GM19043 (cell line): ENCODE data around the gene ABHD15.

Experiments used
- ATAC-seq: cut with Tn5 transposase; IDR thresholded peaks from one replicate; pipeline ENCODE4 v1.9.1; 2021; ENCODE audit warnings: low read depth; ENCODE audit not compliant: unreplicated experiment

Gene ABHD15

GRCh38 chr17:29549177-29549923 is 17.5 kb downstream of the ABHD15 start:
- ATAC-seq: no peak

DNA sequence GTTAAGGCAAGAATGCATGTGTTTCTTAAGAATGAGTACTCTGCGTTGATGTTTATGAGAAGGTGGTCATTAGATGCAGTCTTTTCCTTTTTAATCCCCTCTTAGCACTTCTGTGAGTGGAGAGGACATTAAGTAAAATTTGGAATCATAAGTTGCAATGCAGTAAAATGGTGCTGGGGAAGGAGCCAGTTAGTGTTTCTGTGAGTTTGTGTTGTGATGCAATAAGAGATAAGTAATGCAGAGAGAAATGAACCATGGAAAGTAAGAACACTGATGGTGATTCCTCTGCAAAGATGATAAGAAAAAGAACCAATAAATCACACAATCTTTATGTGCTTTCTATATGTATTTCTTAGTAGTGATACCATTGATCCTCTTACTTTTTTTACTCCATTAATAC is 20.0 kb downstream of the ABHD15 start:
- no peak for ATAC-seq

DNA sequence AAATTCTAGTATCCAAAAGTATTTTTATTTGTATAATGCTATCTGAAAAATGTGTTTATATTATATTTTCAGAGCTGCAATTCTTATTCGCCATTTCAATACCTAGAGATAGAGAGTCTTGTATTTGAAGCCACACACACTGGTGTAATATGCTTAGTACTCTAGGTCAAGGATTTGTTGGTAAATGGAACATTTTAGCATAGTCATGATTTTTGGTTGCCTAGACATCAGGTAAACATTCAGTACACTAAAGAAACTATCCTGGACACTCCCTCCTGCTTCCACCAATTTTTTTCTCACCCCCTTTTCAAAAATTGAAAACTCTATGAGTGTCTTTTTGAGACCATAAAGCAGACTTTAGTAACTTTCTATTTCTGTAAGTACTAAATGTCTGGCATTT is 20.8 kb downstream of the ABHD15 start:
- ATAC-seq: no peak

- no peak for ATAC-seq
Observed at GRCh38 chr17:29544066-29544465, 22.8 kb downstream of the ABHD15 start.

DNA sequence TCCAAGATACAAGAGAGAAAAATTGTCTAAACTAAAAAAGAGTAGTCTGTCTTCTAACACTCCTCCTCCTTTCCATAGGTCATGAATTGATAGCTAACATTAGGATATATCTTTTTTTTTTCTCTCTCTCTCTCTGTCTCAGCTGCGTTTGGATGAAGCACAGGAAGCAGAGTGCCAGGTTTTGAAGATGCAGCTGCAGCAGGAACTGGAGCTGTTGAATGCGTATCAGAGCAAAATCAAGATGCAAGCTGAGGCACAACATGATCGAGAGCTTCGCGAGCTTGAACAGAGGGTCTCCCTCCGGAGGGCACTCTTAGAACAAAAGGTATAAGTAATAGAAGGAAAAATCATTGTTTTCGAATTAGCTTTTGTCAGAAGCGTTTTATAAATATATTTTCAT is 32.9 kb downstream of the ABHD15 start:
- ATAC-seq: no peak

- no peak for ATAC-seq
Observed at GRCh38 chr17:29526322-29526721, 40.5 kb downstream of the ABHD15 start.

DNA sequence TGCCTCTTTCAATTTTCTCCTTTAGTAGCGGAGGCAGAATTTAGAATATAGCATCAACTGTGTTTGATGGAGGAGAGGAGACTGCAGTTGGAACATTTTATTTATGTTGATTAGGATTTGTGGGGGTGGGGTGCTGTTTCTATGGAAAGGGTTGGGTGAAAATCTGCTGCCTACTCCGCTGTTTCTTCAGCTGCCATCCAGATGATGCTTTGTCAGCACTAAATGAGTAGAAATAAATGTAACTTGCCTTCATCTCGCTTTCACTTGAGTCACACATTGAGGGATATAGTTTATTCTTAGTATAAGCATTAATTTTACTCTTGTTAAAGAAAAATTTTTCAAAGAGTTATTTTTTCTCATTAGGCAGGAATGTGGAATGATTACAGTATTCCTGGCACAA is 42.1 kb downstream of the ABHD15 start:
- ATAC-seq: no peak

GRCh38 chr17:29518359-29518758 is 48.5 kb downstream of the ABHD15 start:
- no peak for ATAC-seq

DNA sequence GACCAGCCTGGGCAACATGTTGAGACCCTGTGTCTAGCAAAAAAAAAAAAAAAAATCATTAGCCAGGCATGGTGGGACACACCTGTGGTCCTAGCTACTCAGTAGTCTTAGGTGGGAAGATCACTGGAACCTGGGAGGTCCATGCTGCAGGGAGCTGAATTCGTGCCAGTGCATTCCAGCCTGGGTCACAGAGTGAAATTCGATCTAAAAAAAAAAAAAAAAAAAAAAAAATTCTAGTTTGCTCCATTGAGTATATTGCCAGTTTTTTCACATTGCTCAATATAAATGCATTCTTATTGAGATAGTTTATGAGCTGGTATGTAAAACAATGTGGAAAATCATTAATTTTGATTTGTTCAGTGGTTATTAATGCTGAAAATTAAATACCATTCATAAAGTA is 52.0 kb downstream of the ABHD15 start:
- no peak for ATAC-seq

DNA sequence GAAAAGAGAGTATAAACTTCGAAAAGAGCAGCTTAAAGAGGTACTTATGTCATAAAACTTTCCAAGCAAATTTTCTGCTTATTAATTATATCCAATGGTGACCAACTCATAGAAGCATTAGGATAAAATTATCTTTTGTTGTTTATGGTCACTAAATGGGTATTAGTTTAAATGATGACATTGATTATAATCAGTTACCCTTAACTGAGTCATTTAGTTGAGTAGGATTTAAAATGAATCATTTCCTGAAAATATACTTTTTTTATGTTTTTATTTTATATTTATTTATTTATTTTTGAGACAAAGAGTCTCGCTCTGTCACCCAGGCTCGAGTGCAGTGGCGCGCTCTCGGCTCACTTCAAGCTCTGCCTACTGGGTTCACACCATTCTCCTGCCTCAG is 55.9 kb downstream of the ABHD15 start:
- no peak for ATAC-seq
